ENCODE data around the gene FAM171A1. TPM values are rescaled to one million over a fixed set of nuclear protein-coding genes. Genes with fewer than 3 reads are reported as not detected.
"Not testable (repeated sequence)": the region's sequence is repeated elsewhere in the genome, so short reads cannot be mapped to it uniquely, and the experiment has no call there.

Gene FAM171A1
- total RNA-seq, 1 donor from 2014 or later, result not detected

GRCh38 chr10:15209827-15210509, 161.1 kb downstream of the FAM171A1 start:
- Mint-ChIP-seq H3K4me1 (peaks cover 22% of the 10 kb centered on the region), H3K27me3 (no peaks in the 10 kb centered on the region), H3K9me3 (no peaks in the 10 kb centered on the region), H3K36me3 (ENCODE audit: low read depth) (no peaks in the 10 kb centered on the region), H3K27ac (no peak overlapping the region), H3K4me3 (no peak overlapping the region)
- intact Hi-C loops (cut with micrococcal nuclease), result loop anchor here (1.0 kb wide), 3 partner anchors 21 to 69 kb away; partner anchors contain the start of gene NMT2
- ChIA-PET CTCF (no interaction called here), POLR2A (no interaction called here)
- DNase-seq, result peak; percentile 50
- ATAC-seq (ENCODE audit: low read depth), result peak; percentile 64
- TF ChIP-seq CTCF (IDR thresholded peaks at IDR 0.05), result peak; percentile 75

GRCh38 chr10:15208221-15208620, 162.9 kb downstream of the FAM171A1 start:
- ATAC-seq (ENCODE audit: low read depth), result no peak
- Mint-ChIP-seq H3K4me1 (peaks cover 22% of the 10 kb centered on the region), H3K27me3 (no peaks in the 10 kb centered on the region), H3K27ac (peak overlapping the region; percentile 66), H3K4me3 (peak overlapping the region; percentile 74), H3K36me3 (ENCODE audit: low read depth) (no peaks in the 10 kb centered on the region), H3K9me3 (no peaks in the 10 kb centered on the region)
- ChIA-PET POLR2A (interaction anchor here (1.1 kb wide), 1 partner anchor 19 kb away, joined by 3 read pairs; no protein-coding TSS in a partner anchor), CTCF (no interaction called here)
- no peak for DNase-seq
- TF ChIP-seq CTCF (IDR thresholded peaks at IDR 0.05), result no peak
- intact Hi-C loops (cut with micrococcal nuclease), result no loop called here

- H3K4me3 Mint-ChIP-seq; H3K27ac Mint-ChIP-seq; intact Hi-C loops (cut with micrococcal nuclease); H3K9me3 Mint-ChIP-seq; ATAC-seq (ENCODE audit: low read depth); DNase-seq; CTCF ChIA-PET; H3K36me3 Mint-ChIP-seq (ENCODE audit: low read depth); H3K27me3 Mint-ChIP-seq: not testable (repeated sequence)
- H3K4me1 Mint-ChIP-seq, result peaks cover 25% of the 10 kb centered on the region
- POLR2A ChIA-PET, result interaction anchor here (1.1 kb wide), 1 partner anchor 18 kb away, joined by 3 read pairs; no protein-coding TSS in a partner anchor
Observed at GRCh38 chr10:15207410-15207809, 163.7 kb downstream of the FAM171A1 start.

GRCh38 chr10:15202639-15203038, 168.4 kb downstream of the FAM171A1 start:
- Mint-ChIP-seq H3K27ac (no peak overlapping the region), H3K36me3 (ENCODE audit: low read depth) (no peaks in the 10 kb centered on the region), H3K4me1 (peaks cover 5% of the 10 kb centered on the region), H3K4me3 (no peak overlapping the region), H3K27me3 (peaks cover 17% of the 10 kb centered on the region), H3K9me3 (no peaks in the 10 kb centered on the region)
- ChIA-PET CTCF (no interaction called here), POLR2A (no interaction called here)
- no peak for TF ChIP-seq CTCF (IDR thresholded peaks at IDR 0.05)
- intact Hi-C loops (cut with micrococcal nuclease), result no loop called here
- DNase-seq, result no peak
- no peak for ATAC-seq (ENCODE audit: low read depth)

- H3K36me3 Mint-ChIP-seq (ENCODE audit: low read depth); H3K4me3 Mint-ChIP-seq; H3K27ac Mint-ChIP-seq; intact Hi-C loops (cut with micrococcal nuclease); H3K9me3 Mint-ChIP-seq; POLR2A ChIA-PET; ATAC-seq (ENCODE audit: low read depth); DNase-seq; H3K4me1 Mint-ChIP-seq; CTCF ChIA-PET: not testable (repeated sequence)
- peaks cover 17% of the 10 kb centered on the region for H3K27me3 Mint-ChIP-seq
Observed at GRCh38 chr10:15202301-15202621, 168.8 kb downstream of the FAM171A1 start.

GRCh38 chr10:15201589-15202300, 169.3 kb downstream of the FAM171A1 start:
- Mint-ChIP-seq H3K9me3 (no peaks in the 10 kb centered on the region), H3K4me1 (peaks cover 2% of the 10 kb centered on the region), H3K27me3 (peaks cover 17% of the 10 kb centered on the region), H3K36me3 (ENCODE audit: low read depth) (no peaks in the 10 kb centered on the region), H3K27ac (no peak overlapping the region), H3K4me3 (no peak overlapping the region)
- ATAC-seq (ENCODE audit: low read depth) (no peak), DNase-seq (no peak)
- ChIA-PET CTCF (no interaction called here), POLR2A (no interaction called here)
- intact Hi-C loops (cut with micrococcal nuclease), result no loop called here
- no peak for TF ChIP-seq CTCF (IDR thresholded peaks at IDR 0.05)

Measured in activated B cell treated with CpG ODN at 0.5 μM for 24 hours (primary cell).